GM23338 (cell line): Measurements from ENCODE around the gene ZNF346.

Experiments
- ETS1 ChIP-seq: IDR thresholded peaks from 2 replicates; pipeline ENCODE4 v1.6.1; 2016; ENCODE audit warnings: antibody characterized with exemption
- EZH2 ChIP-seq: fragments of 200-600 bp; sonication (generic); IDR thresholded peaks from one replicate; pipeline ENCODE4 v1.8.0; 2017; ENCODE audit warnings: antibody characterized with exemption, mild to moderate bottlenecking, low read depth; ENCODE audit not compliant: unreplicated experiment
- EZH2phosphoT487 ChIP-seq: fragments of 200-600 bp; sonication (generic); IDR thresholded peaks from one replicate; pipeline ENCODE4 v1.8.1; 2018; ENCODE audit warnings: antibody characterized with exemption; ENCODE audit not compliant: unreplicated experiment
- JUNB ChIP-seq: IDR thresholded peaks from one replicate; pipeline ENCODE4 v1.6.1; 2016; ENCODE audit warnings: antibody characterized with exemption; ENCODE audit not compliant: unreplicated experiment
- POLR2AphosphoS5 ChIP-seq: IDR thresholded peaks from 2 replicates; pipeline ENCODE4 v1.6.1; 2016; ENCODE audit warnings: antibody characterized with exemption, low read depth
- REST ChIP-seq: IDR thresholded peaks from one replicate; pipeline ENCODE4 v1.6.1; 2018; ENCODE audit warnings: antibody characterized with exemption; ENCODE audit not compliant: unreplicated experiment
- STAT1 ChIP-seq: IDR thresholded peaks from one replicate; pipeline ENCODE4 v1.6.1; 2016; ENCODE audit warnings: antibody characterized with exemption; ENCODE audit not compliant: unreplicated experiment
- TF ChIP-seq, protein P1 (sequence below), 2 experiments: fragments of 200-600 bp in 1 of 2; sonication (generic) in 1 of 2; conservative IDR thresholded peaks; 2 replicates each; pipeline versions ENCODE4 v1.5.1 to v1.6.1; 2016 to 2017; ENCODE audit warnings: antibody characterized with exemption in 2 of 2, low read depth in 2 of 2, mild to moderate bottlenecking in 2 of 2, moderate library complexity in 1 of 2

GRCh38 chr5:177022386-177023302 is at the start of gene ZNF346:
- TF ChIP-seq, protein P1, sequence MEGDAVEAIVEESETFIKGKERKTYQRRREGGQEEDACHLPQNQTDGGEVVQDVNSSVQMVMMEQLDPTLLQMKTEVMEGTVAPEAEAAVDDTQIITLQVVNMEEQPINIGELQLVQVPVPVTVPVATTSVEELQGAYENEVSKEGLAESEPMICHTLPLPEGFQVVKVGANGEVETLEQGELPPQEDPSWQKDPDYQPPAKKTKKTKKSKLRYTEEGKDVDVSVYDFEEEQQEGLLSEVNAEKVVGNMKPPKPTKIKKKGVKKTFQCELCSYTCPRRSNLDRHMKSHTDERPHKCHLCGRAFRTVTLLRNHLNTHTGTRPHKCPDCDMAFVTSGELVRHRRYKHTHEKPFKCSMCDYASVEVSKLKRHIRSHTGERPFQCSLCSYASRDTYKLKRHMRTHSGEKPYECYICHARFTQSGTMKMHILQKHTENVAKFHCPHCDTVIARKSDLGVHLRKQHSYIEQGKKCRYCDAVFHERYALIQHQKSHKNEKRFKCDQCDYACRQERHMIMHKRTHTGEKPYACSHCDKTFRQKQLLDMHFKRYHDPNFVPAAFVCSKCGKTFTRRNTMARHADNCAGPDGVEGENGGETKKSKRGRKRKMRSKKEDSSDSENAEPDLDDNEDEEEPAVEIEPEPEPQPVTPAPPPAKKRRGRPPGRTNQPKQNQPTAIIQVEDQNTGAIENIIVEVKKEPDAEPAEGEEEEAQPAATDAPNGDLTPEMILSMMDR (conservative IDR thresholded peaks at IDR 0.05; ENCODE audit: low read depth in 2 of 2), result peak; percentile 55 to 68
- TF ChIP-seq POLR2AphosphoS5, result peak; percentile 79
- TF ChIP-seq REST, result no peak
- TF ChIP-seq EZH2, result no peak
- TF ChIP-seq STAT1, result no peak
- TF ChIP-seq JUNB, result no peak
- 0 out of 2 replicates have a peak, but pooled peaks have one; percentile 10 for TF ChIP-seq ETS1
- TF ChIP-seq EZH2phosphoT487, result no peak
